GM12891 (cell line): ENCODE results near the gene GINS2.

Experiments used
- POLR2A ChIP-seq: IDR thresholded peaks from 2 replicates; pipeline ENCODE4 v1.6.1; 2011; ENCODE audit warnings: low read depth, low read length, control low read depth
- POLR2AphosphoS5 ChIP-seq: IDR thresholded peaks from 2 replicates; pipeline ENCODE4 v1.6.1; 2011; ENCODE audit warnings: low read depth, low read length, control low read depth
- POU2F2 ChIP-seq: IDR thresholded peaks from 2 replicates; pipeline ENCODE4 v1.6.1; 2011; ENCODE audit warnings: low read depth, mild to moderate bottlenecking, control low read depth, low read length, moderate library complexity
- SPI1 ChIP-seq: IDR thresholded peaks from 2 replicates; pipeline ENCODE4 v1.6.1; 2011; ENCODE audit warnings: low read depth, low read length, control low read depth

GRCh38 chr16:85685251-85685650, 3.5 kb downstream of the GINS2 start:
- TF ChIP-seq POLR2AphosphoS5 (no peak), SPI1 (no peak), POU2F2 (no peak), POLR2A (no peak)
